Thoracic aorta (tissue), 2 donors: ENCODE data around the gene CHST1. TPM values are rescaled to one million over a fixed set of nuclear protein-coding genes. Genes with fewer than 3 reads are reported as not detected.

Experiments used
- ATAC-seq: fragments of 150-250 bp; one replicate; pipeline ENCODE4 v1.8.0; 2017; ENCODE audit warnings: low read depth; ENCODE audit not compliant: insufficient number of reproducible peaks, low FRiP score
- DNase-seq: peaks from one replicate; pipeline ENCODE4 v3.0.0-alpha.2; 2020; ENCODE audit warnings: low spot score
- H3K27ac ChIP-seq, 2 donors: fragments of 200-600 bp; sonication (generic); 1 replicate in 1 of 2; 2 replicates in 1 of 2; pipeline ENCODE4 v1.5.1; 2016; ENCODE audit warnings: mild to moderate bottlenecking in 2 of 2, moderate library complexity in 2 of 2
- H3K27me3 ChIP-seq: fragments of 200-600 bp; sonication (generic); replicated peaks from 2 replicates; pipeline ENCODE4 v1.6.0; 2016; ENCODE audit warnings: mild to moderate bottlenecking; ENCODE audit not compliant: insufficient read depth
- H3K36me3 ChIP-seq: fragments of 200-600 bp; sonication (generic); one replicate; pipeline ENCODE4 v1.5.1; 2016
- H3K4me1 ChIP-seq, 2 donors: fragments of 200-600 bp; sonication (generic); 1 replicate in 1 of 2; 2 replicates in 1 of 2; pipeline versions ENCODE4 v1.5.1 to v1.6.0; 2016; ENCODE audit warnings: low read depth in 2 of 2, mild to moderate bottlenecking in 1 of 2; ENCODE audit not compliant: control insufficient read depth in 1 of 2
- H3K4me3 ChIP-seq: fragments of 200-600 bp; sonication (generic); 2 replicates; pipeline ENCODE4 v1.5.1; 2016; ENCODE audit warnings: mild to moderate bottlenecking
- H3K9me3 ChIP-seq: fragments of 200-600 bp; sonication (generic); 2 replicates; pipeline ENCODE4 v1.5.1; 2016
- total RNA-seq, 2 donors: library from RNA; depleted of rRNA; stranded (reverse); fragments of >200 nt; gene quantifications; one replicate each; pipeline versions ENCODE4 v1.1.0 to v1.2.3, GENCODE V29; 2016
- TF ChIP-seq, protein P1 (sequence below): fragments of 200-600 bp; sonication (generic); IDR thresholded peaks from one replicate; pipeline ENCODE4 v1.5.1; 2019; ENCODE audit warnings: antibody characterized with exemption

Gene CHST1
- total RNA-seq, 2 donors from 2014 or later, result 48.7 to 50.2 TPM

DNA sequence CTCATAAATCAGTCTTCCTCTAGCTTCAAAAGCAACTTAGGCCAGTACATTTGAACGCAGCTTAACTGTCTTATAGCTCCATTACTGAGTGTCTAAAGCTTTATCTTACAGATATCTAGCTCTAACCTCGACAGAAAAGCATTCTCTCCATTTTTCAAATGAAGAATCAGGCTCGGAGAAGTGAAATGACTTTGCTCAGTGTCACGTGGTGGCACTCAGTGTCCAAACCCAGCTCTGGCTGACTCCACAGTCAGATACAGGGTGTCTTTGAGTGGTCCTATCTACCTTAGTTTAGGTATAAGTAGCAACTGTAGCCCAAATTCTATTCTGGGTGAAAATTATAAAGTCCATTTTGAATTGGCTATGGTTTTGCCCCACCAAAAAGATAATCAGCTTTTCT, 38.7 kb upstream of the CHST1 start:
- no peaks in the 10 kb centered on the region for H3K9me3 ChIP-seq
- TF ChIP-seq, protein P1, sequence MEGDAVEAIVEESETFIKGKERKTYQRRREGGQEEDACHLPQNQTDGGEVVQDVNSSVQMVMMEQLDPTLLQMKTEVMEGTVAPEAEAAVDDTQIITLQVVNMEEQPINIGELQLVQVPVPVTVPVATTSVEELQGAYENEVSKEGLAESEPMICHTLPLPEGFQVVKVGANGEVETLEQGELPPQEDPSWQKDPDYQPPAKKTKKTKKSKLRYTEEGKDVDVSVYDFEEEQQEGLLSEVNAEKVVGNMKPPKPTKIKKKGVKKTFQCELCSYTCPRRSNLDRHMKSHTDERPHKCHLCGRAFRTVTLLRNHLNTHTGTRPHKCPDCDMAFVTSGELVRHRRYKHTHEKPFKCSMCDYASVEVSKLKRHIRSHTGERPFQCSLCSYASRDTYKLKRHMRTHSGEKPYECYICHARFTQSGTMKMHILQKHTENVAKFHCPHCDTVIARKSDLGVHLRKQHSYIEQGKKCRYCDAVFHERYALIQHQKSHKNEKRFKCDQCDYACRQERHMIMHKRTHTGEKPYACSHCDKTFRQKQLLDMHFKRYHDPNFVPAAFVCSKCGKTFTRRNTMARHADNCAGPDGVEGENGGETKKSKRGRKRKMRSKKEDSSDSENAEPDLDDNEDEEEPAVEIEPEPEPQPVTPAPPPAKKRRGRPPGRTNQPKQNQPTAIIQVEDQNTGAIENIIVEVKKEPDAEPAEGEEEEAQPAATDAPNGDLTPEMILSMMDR, result no peak

GRCh38 chr11:45702511-45702910, 37.1 kb upstream of the CHST1 start:
- H3K27me3 ChIP-seq, result no peaks in the 10 kb centered on the region
- TF ChIP-seq, protein P1, result no peak
- no peak overlapping the region for H3K4me3 ChIP-seq
- ATAC-seq, result no peak
- H3K27ac ChIP-seq, result no peak overlapping the region
- DNase-seq, result no peak
- H3K9me3 ChIP-seq, result no peaks in the 10 kb centered on the region
- H3K36me3 ChIP-seq, result no peaks in the 10 kb centered on the region
- no peaks in the 10 kb centered on the region for H3K4me1 ChIP-seq

More for the DNA sequence above, 38.7 kb upstream of the CHST1 start:
- ATAC-seq (no peak), DNase-seq (no peak)
- no peak overlapping the region for H3K27ac ChIP-seq
- H3K36me3 ChIP-seq, result no peaks in the 10 kb centered on the region
- H3K27me3 ChIP-seq, result no peaks in the 10 kb centered on the region
- no peak overlapping the region for H3K4me3 ChIP-seq
- no peaks in the 10 kb centered on the region for H3K4me1 ChIP-seq

- no peaks in the 10 kb centered on the region for H3K4me1 ChIP-seq
- no peaks in the 10 kb centered on the region for H3K27me3 ChIP-seq
- no peaks in the 10 kb centered on the region for H3K36me3 ChIP-seq
- H3K9me3 ChIP-seq, result no peaks in the 10 kb centered on the region
- H3K4me3 ChIP-seq, result no peak overlapping the region
- ATAC-seq (no peak), DNase-seq (no peak)
- TF ChIP-seq, protein P1, result no peak
- H3K27ac ChIP-seq, result no peak overlapping the region
Observed at GRCh38 chr11:45698777-45699497, 33.5 kb upstream of the CHST1 start.

- TF ChIP-seq, protein P1, result no peak
Observed at GRCh38 chr11:45692808-45693453, 27.5 kb upstream of the CHST1 start.

DNA sequence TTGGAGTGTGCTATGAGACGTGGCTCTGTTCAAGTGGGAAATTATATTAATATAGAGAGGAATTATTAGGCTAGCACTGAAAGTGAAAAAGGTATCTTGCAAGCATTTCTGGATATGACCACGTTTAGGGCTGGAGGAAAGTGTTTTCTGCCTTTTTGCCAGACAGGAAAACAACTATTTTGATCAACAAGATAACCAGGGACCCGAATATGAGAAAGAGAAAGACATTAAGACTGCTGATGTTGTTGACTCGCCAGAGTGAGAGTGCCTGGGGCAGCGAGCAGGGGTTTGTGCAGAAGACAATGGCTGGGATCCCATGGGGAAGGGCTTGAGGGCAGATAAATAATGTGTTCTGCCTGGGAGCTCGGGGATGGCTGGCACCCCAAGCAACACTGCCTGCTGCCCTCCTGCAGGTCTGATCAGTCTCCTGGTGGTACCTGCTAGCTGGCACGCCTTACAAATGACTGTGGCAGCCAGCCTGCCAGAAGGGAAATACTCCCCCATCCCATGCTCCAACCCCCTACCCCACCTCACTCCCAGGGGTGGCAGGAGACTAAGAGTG, 23.1 kb upstream of the CHST1 start:
- no peaks in the 10 kb centered on the region for H3K9me3 ChIP-seq
- H3K27ac ChIP-seq, result no peak overlapping the region
- H3K27me3 ChIP-seq, result no peaks in the 10 kb centered on the region
- ATAC-seq (no peak), DNase-seq (no peak)
- no peaks in the 10 kb centered on the region for H3K36me3 ChIP-seq
- H3K4me3 ChIP-seq, result no peak overlapping the region
- no peaks in the 10 kb centered on the region for H3K4me1 ChIP-seq
- TF ChIP-seq, protein P1, result no peak

More at GRCh38 chr11:45692808-45693453, 27.5 kb upstream of the CHST1 start:
- no peak for DNase-seq
- no peaks in the 10 kb centered on the region for H3K9me3 ChIP-seq
- H3K36me3 ChIP-seq, result no peaks in the 10 kb centered on the region
- H3K4me3 ChIP-seq, result no peak overlapping the region
- H3K27me3 ChIP-seq, result no peaks in the 10 kb centered on the region
- no peak for ATAC-seq
- H3K27ac ChIP-seq, result no peak overlapping the region
- no peaks in the 10 kb centered on the region for H3K4me1 ChIP-seq
